ENCODE results near the gene CDKAL1.
A peak's percentile ranks its signal among the peaks of the same experiment; 100 is the strongest.
"Not testable (repeated sequence)": the region's sequence is repeated elsewhere in the genome, so short reads cannot be mapped to it uniquely, and the experiment has no call there.

CDKAL1 gene

DNA sequence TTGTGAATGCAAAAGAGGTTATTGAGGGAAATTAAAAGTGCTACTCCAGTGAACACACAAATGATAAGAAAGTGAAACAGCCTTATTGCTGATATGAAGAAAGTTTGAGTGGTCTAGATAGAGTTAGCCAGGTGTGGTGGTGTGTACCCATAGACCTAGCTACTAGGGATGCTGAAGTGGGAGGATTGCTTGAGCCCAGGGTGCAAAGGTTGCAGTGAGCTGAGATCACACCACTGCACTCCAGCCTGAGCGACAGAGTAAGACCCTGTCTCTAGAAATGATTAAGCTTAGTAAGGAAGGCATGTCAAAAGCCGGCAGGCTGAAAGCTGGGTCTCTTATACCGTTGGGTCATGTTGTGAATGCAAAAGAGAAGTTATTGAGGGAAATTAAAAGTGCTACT, 389.8 kb downstream of the CDKAL1 start:
- not testable (repeated sequence) for DNase-seq (ENCODE audit: low read depth)

DNA sequence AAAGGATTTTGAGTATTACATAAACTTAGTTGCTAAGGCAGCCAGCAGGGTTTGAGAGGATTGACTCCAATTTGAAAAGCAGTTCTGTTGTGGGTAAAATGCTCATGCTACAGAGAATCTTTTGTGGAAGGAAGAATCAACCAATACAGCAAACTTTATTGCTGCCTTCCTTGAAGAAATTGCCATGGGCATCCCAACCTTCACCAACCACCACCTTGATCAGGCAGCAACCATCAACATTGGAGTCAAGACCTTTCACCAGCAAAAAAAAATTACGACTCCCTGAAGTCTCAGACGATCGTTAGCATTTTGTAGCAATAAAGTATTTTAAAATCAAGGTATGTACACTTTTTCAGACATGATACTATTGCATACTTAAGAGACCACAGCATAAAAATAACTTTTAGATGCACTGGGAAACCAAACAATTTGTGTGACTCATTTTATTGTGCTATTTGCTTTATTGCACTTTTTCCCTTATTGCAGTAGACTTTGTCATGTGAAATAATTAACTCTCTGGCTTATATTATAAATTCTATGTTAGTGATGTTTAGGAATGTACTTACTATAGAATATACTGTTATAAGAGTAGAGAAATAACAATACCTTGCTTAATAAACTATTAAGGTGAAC, 390.8 kb downstream of the CDKAL1 start:
- no peak for DNase-seq (ENCODE audit: low read depth)

DNA sequence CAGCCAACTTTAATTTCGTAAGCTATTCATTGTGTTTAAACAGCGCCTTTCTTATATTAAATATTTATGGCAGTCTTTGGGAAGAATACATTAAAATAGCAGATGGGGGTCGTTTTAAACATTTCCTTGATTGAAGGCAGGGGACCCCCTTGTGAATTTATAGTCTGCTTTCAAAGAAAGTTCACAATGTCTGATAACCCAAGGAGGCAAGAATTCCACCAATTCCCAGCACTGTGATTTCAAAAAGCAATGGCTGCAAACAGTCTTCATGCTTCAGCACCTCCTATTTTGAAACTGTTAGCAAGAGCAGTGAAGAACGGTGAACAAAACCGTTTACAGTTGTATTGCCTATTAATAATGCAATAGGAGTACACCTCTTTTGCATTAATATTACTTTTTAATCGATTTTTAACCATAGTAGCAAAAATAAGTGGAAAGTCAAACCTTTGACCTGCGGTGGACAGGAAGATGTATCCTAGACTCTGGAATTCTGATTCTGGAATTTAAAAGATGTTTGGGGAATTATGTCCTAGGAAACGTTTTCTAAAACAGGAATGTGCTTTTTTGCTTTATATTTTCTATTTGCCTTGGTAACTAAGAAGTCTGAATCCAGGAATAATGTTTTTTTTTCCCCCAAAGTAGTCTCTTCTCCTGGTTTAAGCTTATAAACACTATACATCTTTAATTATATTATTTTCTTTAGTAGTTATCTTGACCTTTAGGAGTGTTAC, 393.0 kb downstream of the CDKAL1 start:
- no peak for DNase-seq (ENCODE audit: low read depth)

DNA sequence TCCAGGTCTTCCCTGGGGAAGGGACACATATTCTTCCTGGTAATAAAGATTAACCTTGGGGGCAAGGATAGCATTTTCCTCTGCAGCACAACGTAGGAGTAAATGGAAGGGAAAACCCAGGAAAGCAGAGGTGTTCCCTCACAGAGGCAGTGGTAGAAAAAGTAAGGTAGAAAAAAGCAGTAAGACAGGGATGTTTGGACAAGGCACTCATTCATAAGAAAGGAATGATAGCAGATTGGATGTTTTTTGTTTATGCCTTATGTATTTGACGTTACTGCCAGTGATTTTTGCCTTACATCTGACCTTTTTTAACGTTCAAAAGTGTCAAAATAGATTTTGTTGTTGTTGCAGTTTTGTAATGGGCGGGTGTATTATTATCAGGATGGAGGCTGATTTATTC, 395.0 kb downstream of the CDKAL1 start:
- peak; percentile 64 for DNase-seq (ENCODE audit: low read depth)

DNA sequence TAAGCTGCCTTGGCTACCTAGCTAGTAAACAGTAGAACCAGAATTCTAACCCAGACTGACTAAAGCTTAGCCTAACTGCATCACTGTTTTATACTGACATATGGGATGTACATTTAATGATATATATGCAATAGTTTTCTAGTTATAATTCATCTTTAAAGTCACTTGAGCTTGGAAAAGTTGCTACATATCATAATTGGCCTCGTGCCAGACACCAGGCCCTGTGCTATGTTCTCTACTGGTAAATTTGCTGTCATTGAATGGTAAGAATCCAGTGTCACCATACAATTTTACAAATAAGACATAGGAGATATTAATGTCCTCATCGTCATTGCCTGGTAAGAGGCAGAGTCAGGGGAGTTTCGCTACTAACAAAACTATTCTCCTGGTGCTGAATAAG, 396.8 kb downstream of the CDKAL1 start:
- DNase-seq (ENCODE audit: low read depth), result no peak

DNA sequence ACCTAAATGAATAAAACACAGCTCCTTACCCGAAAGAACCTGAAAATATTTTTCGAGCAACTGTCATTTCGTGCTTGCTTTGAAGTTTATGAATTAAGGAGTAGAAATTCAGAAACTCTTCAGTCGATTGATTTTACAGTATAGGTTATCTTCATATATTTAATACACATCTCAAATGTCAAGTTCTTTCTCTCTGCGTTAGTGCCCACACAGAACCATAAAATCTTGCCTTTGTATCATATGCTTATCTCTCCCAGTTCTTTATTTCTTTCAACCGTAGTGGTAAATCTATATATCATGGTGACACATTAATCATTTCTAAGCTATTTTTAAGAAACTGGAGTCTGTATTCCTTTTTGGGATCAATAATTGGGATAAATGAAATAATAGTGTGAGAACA, 397.5 kb downstream of the CDKAL1 start:
- DNase-seq (ENCODE audit: low read depth), result no peak

DNA sequence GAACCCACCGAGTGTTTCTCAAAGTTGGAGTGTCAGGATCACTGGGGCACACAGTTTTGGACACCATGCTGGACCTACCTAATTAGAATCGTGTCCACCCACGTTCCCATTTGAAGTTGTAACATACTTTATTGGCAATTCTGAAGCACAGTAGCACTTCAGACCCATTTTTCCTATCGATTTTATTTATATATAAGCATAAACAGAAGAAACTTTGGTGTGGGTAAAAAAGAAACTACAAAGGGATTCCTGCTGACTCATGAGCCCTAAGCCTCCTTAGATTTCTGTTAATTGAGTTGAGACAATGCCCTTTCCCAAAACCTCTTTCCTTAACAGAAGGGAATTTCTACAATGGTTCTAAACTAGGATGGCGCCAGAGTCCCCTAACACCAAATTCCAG, 398.0 kb downstream of the CDKAL1 start:
- peak; percentile 23 for DNase-seq (ENCODE audit: low read depth)

DNA sequence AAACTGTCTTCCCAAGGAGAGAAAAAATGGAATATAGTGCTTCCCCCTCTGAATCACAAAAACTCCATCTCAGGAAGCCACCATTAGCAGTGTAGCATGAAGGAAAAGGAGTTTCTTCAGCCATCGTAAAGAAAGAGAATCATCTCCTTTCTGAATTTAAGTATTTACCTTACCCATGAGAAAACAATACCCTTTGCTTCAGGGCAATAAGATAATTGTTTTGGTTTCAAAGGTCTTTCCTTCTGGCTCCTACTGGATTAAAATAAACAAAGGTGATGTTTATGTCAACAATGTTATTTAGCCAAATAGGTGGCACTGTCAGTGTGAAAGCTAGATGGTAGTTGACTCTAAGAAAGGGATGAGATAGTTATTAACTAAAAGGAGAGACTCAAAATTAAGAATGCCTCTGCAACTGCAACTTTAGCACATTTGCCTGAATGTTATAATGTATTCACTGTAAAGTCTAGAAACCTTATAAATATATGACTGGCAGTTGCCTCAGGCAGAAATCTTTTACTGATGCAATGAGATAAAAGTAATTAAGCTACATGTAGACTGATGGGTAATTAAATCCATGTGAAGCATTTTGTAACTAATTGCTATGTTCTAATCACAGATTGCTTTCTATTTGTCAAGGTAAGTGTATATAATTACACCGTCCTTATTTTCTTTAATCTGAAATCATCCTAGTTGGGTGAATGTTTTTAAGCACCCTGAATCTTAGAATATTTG, 399.0 kb downstream of the CDKAL1 start:
- DNase-seq (ENCODE audit: low read depth), result no peak

DNA sequence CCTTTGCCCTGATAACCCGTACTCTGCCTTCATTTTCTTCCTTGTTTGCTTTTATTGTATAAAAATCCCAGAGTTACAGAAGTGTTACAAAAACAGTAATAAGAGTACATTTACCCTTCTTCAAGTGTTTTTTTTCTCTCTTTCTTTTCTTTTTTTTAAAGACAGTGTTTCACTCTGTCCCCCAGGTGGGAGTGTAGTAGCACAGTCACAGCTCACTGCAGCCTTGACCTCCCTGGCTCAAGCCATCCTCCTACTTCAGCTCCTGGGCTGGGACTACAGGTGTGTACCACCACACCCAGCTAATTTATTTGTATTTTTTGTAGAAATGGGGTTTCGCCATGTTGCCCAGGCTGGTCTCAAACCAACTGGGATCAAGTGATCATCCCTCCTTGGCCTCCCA, 402.7 kb downstream of the CDKAL1 start:
- DNase-seq (ENCODE audit: low read depth), result no peak

DNA sequence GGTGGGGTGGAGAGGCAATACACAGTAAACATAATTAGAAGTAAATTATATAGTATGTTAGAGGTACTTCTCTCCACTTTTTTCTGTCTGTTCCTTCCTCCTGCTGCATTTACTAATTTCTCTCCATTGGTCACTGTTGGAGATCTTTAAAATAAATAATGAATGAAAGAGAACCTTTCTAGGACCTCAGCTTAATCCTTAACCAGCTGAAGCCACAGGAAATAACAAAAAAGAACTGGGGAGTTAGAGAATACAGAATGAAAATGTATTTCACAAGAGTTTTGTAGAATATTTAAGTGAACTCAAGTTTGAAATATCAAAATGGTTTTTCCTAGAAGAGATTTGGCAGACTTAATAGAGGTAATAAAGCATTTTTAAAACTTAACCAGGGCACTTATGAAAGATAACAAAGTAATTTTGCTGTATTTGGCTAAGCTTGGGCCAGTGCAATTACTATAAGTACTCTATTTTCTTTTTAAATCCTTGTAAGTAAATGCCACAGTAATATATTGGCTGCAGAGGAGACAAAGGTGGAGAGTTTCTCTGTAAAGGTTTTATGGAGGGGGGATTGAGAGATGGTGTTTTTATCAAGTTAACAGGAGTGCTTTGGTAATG, 405.0 kb downstream of the CDKAL1 start:
- DNase-seq (ENCODE audit: low read depth), result no peak

DNA sequence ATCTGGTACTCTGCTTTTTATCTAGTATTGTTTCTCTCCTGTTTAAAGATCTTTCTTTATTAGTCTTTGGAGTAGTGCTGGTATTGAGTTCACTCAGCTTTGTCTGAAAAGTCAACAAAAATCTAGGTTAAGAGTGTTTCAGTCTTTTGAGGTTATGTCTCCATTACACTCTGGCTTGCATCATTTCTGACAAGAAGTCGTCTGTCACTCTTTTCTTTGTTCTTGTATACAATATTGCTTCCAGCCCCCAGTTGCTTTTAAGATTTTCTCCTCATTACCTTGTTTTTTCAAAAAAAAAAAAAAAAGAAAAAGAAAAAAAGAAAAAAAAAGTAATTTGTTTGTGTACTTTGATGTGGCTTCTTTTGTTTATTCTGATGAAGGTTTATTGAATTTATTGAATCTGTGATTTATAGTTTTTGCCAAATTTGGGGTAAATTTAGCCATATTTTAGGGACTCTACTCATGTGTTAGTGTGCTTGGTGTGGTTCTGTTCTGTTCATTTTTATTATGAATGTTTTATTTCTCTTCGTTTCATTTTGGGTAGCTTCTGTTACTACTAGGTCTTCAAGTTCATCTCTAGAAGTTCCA, 408.9 kb downstream of the CDKAL1 start:
- no peak for DNase-seq (ENCODE audit: low read depth)

DNA sequence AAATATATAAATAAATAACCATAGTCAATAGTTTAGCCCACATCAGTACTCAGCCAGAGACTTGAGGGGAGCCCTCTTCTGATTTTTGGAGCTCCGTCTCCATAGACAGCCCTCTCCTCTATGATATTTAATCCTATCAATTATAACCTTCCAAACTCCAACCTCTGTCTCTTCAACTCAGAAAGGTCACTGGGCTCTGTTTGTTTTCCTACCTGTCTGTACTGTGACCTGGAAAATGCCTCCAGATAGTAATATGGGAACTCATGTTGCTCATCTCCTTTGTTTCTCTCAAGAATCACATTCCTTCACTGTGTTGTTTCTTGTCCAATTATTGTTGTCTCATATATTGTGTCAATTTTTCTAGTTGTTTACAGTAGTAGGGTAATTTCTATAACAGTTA, 409.7 kb downstream of the CDKAL1 start:
- DNase-seq (ENCODE audit: low read depth), result no peak

DNA sequence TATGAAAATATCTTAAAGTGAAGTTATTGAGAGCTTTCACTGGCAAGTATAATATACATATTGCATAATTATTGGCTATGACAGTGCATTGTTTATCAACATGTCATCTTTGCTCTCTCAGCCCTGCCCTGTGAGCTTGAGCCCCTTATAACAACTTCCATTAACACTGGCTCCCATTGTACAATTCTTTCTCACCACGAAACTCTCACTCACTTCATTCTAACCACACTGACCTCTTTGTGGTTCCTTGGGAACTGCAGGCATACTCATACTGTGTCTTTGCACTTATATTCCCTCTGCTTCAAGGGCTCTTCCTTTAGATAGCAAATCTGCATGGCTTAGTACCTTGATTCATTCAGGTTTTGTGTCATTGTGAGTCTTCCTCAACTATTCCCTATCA, 411.8 kb downstream of the CDKAL1 start:
- peak; percentile 81 for DNase-seq (ENCODE audit: low read depth)

DNA sequence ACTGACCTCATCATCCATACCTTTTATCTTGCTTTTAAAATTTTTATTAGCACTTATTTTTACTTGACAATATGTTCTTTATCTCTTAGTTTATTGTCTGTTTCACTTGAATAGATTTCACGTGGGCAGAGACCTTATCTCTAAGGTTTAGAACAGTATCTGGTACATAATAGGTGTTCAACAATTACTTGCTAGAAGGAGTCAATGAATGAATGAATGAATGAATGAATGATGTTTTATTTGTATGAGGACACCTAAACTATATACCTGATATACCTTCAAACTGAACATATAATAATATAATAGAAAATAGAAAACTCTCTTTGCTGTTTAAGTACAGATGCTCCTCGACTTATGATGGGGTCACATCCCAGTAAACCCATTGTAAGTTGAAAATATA, 412.6 kb downstream of the CDKAL1 start:
- no peak for DNase-seq (ENCODE audit: low read depth)

DNA sequence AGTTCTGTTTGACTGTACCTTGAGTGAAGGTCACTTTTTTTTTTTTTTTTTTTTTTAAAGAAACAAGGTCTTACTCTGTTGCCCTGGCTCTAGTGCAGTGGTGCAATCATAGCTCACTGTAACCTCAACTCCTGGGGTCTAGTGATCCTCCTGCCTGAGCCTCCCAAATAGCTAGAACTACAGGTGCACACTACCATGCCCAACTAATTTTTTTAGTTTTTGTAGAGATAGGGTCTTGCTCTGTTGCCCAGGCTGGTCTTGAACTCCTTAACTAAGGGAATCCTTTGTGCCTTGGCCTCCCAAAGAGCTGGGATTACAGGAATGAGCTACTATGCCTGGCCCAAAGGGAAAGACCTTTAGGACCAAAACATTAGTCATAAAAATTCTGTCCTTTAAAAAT, 413.7 kb downstream of the CDKAL1 start:
- no peak for DNase-seq (ENCODE audit: low read depth)

DNA sequence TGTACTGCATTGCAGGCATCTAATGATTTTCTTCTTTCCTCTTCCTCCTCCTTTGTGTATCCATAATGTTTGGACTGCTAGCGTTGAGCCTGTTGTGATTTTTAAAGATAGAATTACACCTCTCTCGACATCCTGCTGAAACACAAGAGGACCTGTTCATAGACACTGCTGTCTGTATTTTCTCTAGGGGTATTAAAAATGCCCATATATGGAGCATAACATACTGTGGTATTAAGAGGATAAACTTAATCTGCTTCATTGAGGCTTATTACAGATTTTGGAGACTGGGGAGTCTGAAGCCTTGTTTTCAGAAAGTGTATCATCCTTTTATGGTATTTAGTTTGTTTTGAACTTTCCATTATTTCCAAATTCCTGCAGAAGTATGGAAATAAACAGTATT, 414.3 kb downstream of the CDKAL1 start:
- DNase-seq (ENCODE audit: low read depth), result no peak

DNA sequence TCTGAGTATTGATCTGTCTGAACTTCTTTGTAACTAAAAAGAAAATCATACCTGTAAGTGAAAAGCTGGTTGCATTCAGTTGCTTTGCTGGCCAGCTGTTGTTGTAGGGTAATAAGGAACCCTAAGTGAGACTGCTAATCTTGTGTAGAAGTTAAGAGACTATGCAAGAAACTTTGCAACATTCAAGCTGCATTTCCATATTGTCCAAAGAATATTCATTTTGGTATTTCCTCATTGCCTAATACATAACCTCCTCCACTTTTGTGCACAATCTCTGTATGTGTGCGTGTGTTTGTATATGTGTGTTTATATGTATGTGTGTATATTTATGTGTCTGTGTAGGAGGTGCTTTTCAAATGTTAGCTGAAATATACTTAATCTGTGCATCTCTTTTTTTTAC, 414.9 kb downstream of the CDKAL1 start:
- no peak for DNase-seq (ENCODE audit: low read depth)

DNA sequence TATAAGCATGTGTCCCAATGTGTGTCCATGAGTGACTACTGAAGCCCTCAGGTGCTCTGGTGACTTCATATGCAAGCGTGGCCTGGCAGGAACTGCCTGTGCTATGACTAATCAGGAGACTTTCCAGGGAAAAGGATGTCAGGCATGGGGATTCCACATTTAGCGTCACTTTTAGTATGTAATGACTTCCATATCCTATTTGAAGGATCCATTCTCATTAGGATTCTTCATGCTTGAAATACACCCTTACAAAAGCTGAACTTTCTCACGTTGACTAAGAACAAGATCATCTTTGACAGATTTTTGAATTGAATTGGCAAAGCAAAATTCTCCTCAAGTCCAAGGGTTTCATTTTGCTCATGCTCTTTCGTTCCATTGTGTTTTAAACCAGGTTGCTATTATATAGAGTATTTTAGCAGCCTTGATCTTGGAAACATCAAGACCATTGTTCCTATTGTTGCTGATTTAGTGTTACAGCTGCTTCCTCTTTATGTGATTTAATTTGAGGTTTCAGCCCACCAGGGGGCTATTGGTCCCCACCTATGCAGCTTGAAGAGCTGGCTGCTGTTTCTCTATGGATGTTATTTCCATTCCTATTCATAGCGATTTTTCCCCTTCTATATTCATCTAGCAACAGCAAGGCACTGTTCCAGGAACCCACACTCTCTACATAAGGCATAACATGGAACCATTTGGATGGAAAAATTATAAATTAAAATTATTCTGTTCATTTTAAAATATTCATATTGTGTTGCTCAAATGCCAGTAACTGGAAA, 418.6 kb downstream of the CDKAL1 start:
- DNase-seq (ENCODE audit: low read depth), result peak; percentile 75

DNA sequence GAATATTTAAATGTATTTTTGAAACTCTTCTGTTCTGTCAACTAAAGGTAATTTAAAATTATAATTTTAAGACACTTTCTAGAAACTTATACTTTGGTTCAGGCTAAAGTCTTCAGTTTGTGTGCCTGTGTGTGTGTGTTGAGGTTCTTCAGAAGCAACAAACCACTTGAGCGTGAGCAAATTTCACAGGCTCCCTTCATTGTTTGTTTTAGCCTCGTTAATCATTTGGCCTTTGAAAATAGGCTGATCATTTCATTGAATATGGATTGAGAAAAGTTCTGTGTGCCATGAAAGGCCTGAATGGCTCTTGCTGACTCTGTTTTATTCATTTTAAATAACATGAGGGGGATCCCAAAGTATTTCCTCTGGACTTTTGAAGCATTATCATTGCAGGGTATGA, 420.1 kb downstream of the CDKAL1 start:
- DNase-seq (ENCODE audit: low read depth), result no peak

DNA sequence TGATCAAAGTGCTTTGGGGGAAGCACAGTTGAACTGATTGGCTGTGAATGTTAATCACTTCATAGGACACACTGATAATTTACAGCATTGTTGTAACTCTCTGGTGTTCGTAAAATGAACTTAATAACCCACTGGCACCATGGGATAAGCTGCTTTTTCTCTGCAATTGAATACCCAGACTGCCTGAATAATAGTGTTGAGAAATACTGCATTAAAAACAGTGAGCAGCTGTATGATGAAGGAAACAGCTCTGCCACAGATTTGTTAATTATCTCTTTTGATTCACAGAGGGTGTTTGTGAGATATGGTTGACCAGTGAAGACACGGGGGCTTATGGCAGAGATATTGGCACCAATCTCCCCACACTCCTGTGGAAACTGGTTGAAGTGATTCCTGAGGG, 420.9 kb downstream of the CDKAL1 start:
- DNase-seq (ENCODE audit: low read depth), result no peak

DNA sequence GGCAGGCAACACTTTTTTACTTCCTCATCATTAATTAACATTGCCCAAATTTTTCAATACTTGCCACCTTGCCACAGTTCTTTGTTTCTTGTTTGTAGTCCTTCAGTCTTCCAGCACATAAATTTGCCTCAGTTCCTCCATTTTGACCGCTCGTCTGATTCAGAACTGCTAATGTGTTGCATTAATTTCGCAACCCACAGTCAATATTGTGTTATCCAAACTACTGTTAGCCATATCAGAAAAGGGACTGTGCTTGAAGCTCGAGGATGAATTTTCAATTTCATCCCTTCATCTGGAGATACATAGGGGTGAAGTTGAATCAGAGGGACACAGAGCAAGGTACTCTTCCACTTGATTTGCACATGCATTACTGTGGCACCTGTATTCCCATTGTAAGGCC, 421.5 kb downstream of the CDKAL1 start:
- no peak for DNase-seq (ENCODE audit: low read depth)

DNA sequence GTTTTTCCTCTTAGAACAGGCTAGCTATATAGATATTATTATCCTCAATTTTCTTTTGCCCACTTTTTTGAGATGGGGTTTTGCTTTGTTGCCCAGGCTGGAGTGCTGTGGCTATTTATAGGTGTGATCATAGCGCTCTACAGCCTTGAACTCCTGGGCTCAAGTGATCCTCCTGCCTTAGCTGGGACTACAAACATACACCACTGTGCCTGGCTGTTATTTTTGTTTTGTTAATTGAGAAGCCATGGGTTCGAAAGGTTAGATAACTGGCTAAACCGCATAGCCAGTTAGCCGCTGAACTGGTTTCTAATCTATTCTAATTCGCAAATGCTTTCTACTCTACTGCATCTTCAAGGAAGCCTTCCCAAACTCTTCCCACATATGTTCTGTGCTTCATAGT, 425.8 kb downstream of the CDKAL1 start:
- no peak for DNase-seq (ENCODE audit: low read depth)
